Measurements from ENCODE around the gene TNFRSF17.

TNFRSF17 gene

DNA sequence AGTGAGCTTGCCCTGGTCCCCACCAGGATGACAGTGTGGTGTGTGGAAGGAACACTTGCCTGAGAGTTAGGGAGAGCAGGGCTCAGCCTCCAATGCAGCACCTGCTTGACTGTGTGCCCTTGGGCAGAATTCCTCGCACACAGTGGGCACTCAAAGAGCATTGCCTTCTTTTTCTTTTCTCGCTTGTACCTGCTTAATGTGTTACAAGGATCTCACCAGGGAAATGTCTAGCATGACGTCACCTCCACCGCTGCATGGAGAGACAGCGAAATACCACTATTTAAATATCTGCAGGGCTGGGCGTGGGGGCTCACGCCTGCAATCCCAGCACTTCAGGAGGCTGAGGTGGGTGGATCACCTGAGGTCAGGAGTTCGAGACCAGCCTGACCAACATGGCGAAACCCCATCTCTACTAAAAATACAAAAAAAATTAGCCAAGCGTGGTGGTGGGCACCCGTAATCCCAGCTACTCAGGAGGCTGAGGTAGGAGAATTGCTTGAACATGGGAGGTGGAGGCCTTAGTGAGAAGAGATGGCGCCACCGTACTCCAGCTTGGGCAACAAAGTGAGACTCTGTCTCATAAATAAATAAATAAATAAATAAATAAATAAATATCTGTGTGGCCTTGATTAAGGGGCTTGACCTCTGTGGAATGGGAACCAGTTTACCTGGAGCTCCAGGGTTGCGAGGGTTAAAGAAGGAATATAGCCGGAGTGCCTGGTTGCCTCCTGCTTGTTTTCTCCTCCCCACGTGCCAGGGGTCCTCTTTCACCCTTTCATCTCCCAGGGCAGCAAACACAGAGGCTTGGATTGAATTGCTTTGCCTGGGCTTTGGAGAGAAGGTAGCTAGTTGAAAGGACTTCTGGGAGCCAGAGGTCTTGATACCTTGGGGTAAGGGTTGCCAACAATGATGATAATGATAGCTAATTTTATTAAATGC, 27.8 kb downstream of the TNFRSF17 start:
- H3K27ac ChIP-seq = peak overlapping the region in 1 of 11 experiments; percentile 59; a peak in 1 of 22 replicates
- no peaks in the 10 kb centered on the region for H3K9me3 ChIP-seq (replicated peaks in 1 of 11)
- H3K4me2 ChIP-seq = peak overlapping the region in 2 of 11 experiments; percentile 68 to 77; a peak in 4 of 22 replicates
- H4K20me1 ChIP-seq = no peaks in the 10 kb centered on the region; a peak in 2 of 22 replicates
- no peak overlapping the region for H3K9ac ChIP-seq
- H3K4me3 ChIP-seq = no peak overlapping the region
- peaks cover 31 to 58% (median 51%) of the 10 kb centered on the region in 10 experiments for H3K4me1 ChIP-seq
- no peaks in the 10 kb centered on the region for H3K36me3 ChIP-seq
- TF ChIP-seq Cebpa-rat (IDR thresholded peaks at IDR 0.05) = no peak
- no peaks in the 10 kb centered on the region for H3K27me3 ChIP-seq

GRCh38 chr16:11994143-11995119, 29.4 kb downstream of the TNFRSF17 start:
- H3K4me2 ChIP-seq = peak overlapping the region; percentile 9 to 77 (median 39); a peak in 20 of 22 replicates
- no peak for TF ChIP-seq Cebpa-rat (IDR thresholded peaks at IDR 0.05)
- H3K36me3 ChIP-seq = 0 out of 22 replicates have a peak, but pooled peaks cover 0 to 3% (median 0%) of the 10 kb centered on the region in 11 experiments
- no peaks in the 10 kb centered on the region; a peak in 2 of 22 replicates for H4K20me1 ChIP-seq
- H3K9me3 ChIP-seq (replicated peaks in 1 of 11) = no peaks in the 10 kb centered on the region
- peaks cover 40 to 69% (median 54%) of the 10 kb centered on the region in 10 experiments for H3K4me1 ChIP-seq
- peak overlapping the region in 4 of 11 experiments; percentile 47 to 76 (median 60); a peak in 7 of 22 replicates for H3K27ac ChIP-seq
- no peaks in the 10 kb centered on the region for H3K27me3 ChIP-seq
- H3K4me3 ChIP-seq = no peak overlapping the region
- peak overlapping the region in 4 of 11 experiments; percentile 1 to 47 (median 27); a peak in 4 of 22 replicates for H3K9ac ChIP-seq

DNA sequence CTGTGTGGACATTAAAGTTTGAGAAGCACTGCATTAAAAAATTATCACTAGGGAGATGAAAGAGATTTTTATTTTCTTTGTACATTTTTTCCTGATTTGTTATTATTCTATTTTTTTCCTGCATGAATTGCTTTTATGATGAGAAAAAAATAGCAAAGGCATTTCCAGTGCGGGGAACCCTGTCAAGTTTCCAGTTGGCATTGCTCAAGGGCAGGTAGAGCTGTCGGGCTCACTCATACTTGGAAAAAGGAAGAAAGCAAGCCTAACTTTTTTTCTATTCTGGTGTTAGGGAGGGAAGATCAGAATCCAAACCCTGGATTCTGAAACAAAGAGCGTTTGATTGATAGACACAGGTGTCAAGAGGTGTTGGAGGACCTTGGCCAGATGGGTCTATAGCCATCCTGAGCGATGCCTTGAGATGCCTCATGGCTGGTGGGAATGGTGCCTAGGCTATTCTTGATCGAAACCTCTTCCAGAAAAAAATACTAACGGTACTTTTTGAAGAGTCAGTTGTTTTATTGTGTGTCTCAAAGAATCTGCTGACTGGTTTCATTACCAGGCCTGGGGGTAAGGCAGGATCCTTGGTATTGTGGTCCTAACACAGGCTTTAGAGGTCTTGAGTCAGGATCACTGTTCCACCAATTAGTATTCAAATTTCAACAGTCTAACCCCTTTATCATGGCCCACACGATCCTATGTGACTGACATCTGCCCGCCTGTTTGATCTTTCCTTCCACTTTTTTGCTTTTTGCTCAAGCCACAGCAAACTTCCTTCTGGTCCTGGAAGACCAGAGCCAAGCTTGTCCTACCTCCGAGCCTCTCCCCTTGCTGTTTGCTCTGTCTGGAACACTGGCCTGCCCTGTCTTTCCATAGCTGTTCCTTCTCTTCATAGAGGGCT, 31.7 kb downstream of the TNFRSF17 start:
- TF ChIP-seq Cebpa-rat (IDR thresholded peaks at IDR 0.05) = no peak
- H3K4me3 ChIP-seq = no peak overlapping the region
- peak overlapping the region in 8 of 11 experiments; percentile 10 to 77 (median 34); a peak in 12 of 22 replicates for H3K4me2 ChIP-seq
- peak overlapping the region in 2 of 11 experiments; percentile 26 to 38; a peak in 2 of 22 replicates for H3K27ac ChIP-seq
- H4K20me1 ChIP-seq = no peaks in the 10 kb centered on the region
- H3K27me3 ChIP-seq = no peaks in the 10 kb centered on the region
- H3K9me3 ChIP-seq (replicated peaks in 1 of 11) = no peaks in the 10 kb centered on the region
- peaks cover 0 to 18% (median 0%) of the 10 kb centered on the region in 11 experiments; a peak in 3 of 22 replicates for H3K36me3 ChIP-seq
- peaks cover 46 to 72% (median 63%) of the 10 kb centered on the region in 10 experiments for H3K4me1 ChIP-seq
- H3K9ac ChIP-seq = no peak overlapping the region

- no peak overlapping the region for H3K4me3 ChIP-seq
- H3K27me3 ChIP-seq = no peaks in the 10 kb centered on the region
- peaks cover 0 to 39% (median 0%) of the 10 kb centered on the region in 11 experiments; a peak in 4 of 22 replicates for H3K36me3 ChIP-seq
- H3K4me2 ChIP-seq = peak overlapping the region in 8 of 11 experiments; percentile 14 to 63 (median 48); a peak in 15 of 22 replicates
- no peak overlapping the region for H3K9ac ChIP-seq
- no peaks in the 10 kb centered on the region for H4K20me1 ChIP-seq
- H3K27ac ChIP-seq = no peak overlapping the region
- H3K9me3 ChIP-seq (replicated peaks in 1 of 11) = no peaks in the 10 kb centered on the region
- no peak for TF ChIP-seq Cebpa-rat (IDR thresholded peaks at IDR 0.05)
- H3K4me1 ChIP-seq = peaks cover 55 to 87% (median 69%) of the 10 kb centered on the region in 10 experiments
Observed at GRCh38 chr16:12000032-12000431, 35.0 kb downstream of the TNFRSF17 start.

DNA sequence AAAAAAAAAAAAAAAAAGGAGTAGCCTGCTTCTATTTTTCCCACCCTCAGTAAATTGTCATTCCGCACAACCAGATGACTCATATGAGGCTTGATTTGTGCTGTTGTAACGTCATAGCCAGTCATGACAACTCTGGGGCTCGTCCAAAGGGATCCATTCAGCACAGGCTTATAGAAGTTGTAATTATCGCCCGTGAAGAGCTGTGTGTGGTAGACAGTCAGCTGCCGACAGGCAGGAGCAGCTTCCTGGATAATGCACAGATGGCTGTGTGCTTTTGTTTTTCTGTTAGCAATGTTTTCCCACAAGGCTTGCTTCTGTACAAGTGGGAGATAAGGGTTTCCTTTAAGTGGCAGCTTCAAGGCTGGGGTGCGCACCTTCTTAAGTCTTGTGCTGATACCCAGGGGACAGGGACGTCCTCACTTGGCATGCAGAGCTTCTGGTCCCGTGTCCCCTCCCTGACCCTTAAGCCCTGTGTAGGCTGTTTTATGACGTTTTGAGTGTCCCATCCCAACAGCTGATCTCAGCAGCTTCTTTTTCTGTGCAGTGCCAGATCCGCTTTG, 37.5 kb downstream of the TNFRSF17 start:
- TF ChIP-seq Cebpa-rat (IDR thresholded peaks at IDR 0.05) = no peak
- H3K4me3 ChIP-seq = peak overlapping the region in 5 of 10 experiments; percentile 2 to 31 (median 7); a peak in 6 of 20 replicates
- H3K27ac ChIP-seq = peak overlapping the region in 10 of 11 experiments; percentile 15 to 62 (median 44); a peak in 17 of 22 replicates
- peak overlapping the region; percentile 61 to 84 (median 70) for H3K4me2 ChIP-seq
- H3K36me3 ChIP-seq = peaks cover 0 to 51% (median 0%) of the 10 kb centered on the region in 11 experiments; a peak in 4 of 22 replicates
- no peaks in the 10 kb centered on the region for H3K27me3 ChIP-seq
- H3K9ac ChIP-seq = peak overlapping the region in 10 of 11 experiments; percentile 12 to 61 (median 46); a peak in 18 of 22 replicates
- peaks cover 30 to 78% (median 63%) of the 10 kb centered on the region in 10 experiments for H3K4me1 ChIP-seq
- H3K9me3 ChIP-seq (replicated peaks in 1 of 11) = no peaks in the 10 kb centered on the region
- H4K20me1 ChIP-seq = no peaks in the 10 kb centered on the region

GRCh38 chr16:12006637-12007036, 41.6 kb downstream of the TNFRSF17 start:
- H3K4me2 ChIP-seq = no peak overlapping the region
- no peak overlapping the region for H3K4me3 ChIP-seq
- H3K9ac ChIP-seq = no peak overlapping the region
- peaks cover 0 to 33% (median 0%) of the 10 kb centered on the region in 11 experiments; a peak in 4 of 22 replicates for H3K36me3 ChIP-seq
- H3K27ac ChIP-seq = no peak overlapping the region
- TF ChIP-seq Cebpa-rat (IDR thresholded peaks at IDR 0.05) = no peak
- H4K20me1 ChIP-seq = no peaks in the 10 kb centered on the region
- peaks cover 40 to 79% (median 65%) of the 10 kb centered on the region in 10 experiments for H3K4me1 ChIP-seq
- H3K9me3 ChIP-seq (replicated peaks in 1 of 11) = no peaks in the 10 kb centered on the region
- H3K27me3 ChIP-seq = no peaks in the 10 kb centered on the region

GRCh38 chr16:12009462-12009861, 44.5 kb downstream of the TNFRSF17 start:
- peaks cover 0 to 27% (median 0%) of the 10 kb centered on the region in 11 experiments; a peak in 4 of 22 replicates for H3K36me3 ChIP-seq
- H3K4me3 ChIP-seq = no peak overlapping the region
- H4K20me1 ChIP-seq = no peaks in the 10 kb centered on the region
- no peaks in the 10 kb centered on the region for H3K27me3 ChIP-seq
- H3K9ac ChIP-seq = peak overlapping the region; percentile 13 to 71 (median 51); a peak in 16 of 22 replicates
- peaks cover 33 to 64% (median 55%) of the 10 kb centered on the region in 10 experiments for H3K4me1 ChIP-seq
- peak overlapping the region; percentile 57 to 84 (median 74) for H3K4me2 ChIP-seq
- peak overlapping the region; percentile 49 to 83 (median 76); a peak in 21 of 22 replicates for H3K27ac ChIP-seq
- no peak for TF ChIP-seq Cebpa-rat (IDR thresholded peaks at IDR 0.05)
- no peaks in the 10 kb centered on the region for H3K9me3 ChIP-seq (replicated peaks in 1 of 11)

All from BLaER1 treated with 17β-estradiol and CSF1 and Interleukin-3, amounts not matched to agents 10 nM and 100 nM (cell line).